CD4-positive, alpha-beta memory T cell (primary cell): ENCODE results near the gene CD28. TPM values are rescaled to one million over a fixed set of nuclear protein-coding genes. Genes with fewer than 3 reads are reported as not detected.

Source experiments
- CTCF ChIA-PET: fragments of 350-600 bp; sonication (Branson Sonifier 250); formaldehyde crosslinking; loops from one replicate; lab custom pipeline; 2021; ENCODE audit warnings: inconsistent platforms; ENCODE audit not compliant: partially characterized antibody; lab: Charles Lee
- POLR2A ChIA-PET: fragments of 350-600 bp; sonication (Branson Sonifier 250); formaldehyde crosslinking; loops from one replicate; lab custom pipeline; 2021; ENCODE audit not compliant: partially characterized antibody; lab: Charles Lee
- DNase-seq, 5 donors: peaks; one replicate each; pipeline versions ENCODE4 v3.0.0 to v3.0.0-alpha.2; 2020 to 2022; ENCODE audit warnings: mixed read lengths in 1 of 5
- H3K27ac ChIP-seq: one replicate; pipeline ENCODE4 v1.7.0; 2013; ENCODE audit warnings: low read depth, low read length
- H3K27me3 ChIP-seq: 2 replicates; pipeline ENCODE4 v1.7.0; 2013; ENCODE audit warnings: mild to moderate bottlenecking, low read length, moderate library complexity; ENCODE audit not compliant: insufficient read depth
- H3K36me3 ChIP-seq: 2 replicates; pipeline ENCODE4 v1.7.0; 2013; ENCODE audit warnings: mild to moderate bottlenecking, low read length, moderate library complexity; ENCODE audit not compliant: insufficient read depth
- H3K4me1 ChIP-seq: 2 replicates; pipeline ENCODE4 v1.7.0; 2013; ENCODE audit warnings: mild to moderate bottlenecking, low read length, moderate library complexity; ENCODE audit not compliant: insufficient read depth
- H3K4me3 ChIP-seq, 2 donors: one replicate each; pipeline ENCODE4 v1.7.0; 2013; ENCODE audit warnings: low read length in 2 of 2, mild to moderate bottlenecking in 1 of 2
- H3K9me3 ChIP-seq, 2 donors: one replicate each; pipeline ENCODE4 v1.7.0; 2013; ENCODE audit warnings: low read length in 2 of 2, control low read depth in 1 of 2; ENCODE audit not compliant: control insufficient read depth in 1 of 2
- H3K27ac Mint-ChIP-seq, 7 donors: one replicate each; pipeline ENCODE4 v1.8.0; 2020 to 2021; ENCODE audit warnings: mixed read lengths in 7 of 7, mild to moderate bottlenecking in 6 of 7, inconsistent platforms in 3 of 7, moderate library complexity in 3 of 7
- H3K27me3 Mint-ChIP-seq, 2 donors: one replicate each; pipeline ENCODE4 v1.8.0; 2020 to 2021; ENCODE audit warnings: mixed read lengths in 2 of 2
- H3K36me3 Mint-ChIP-seq, 2 donors: one replicate each; pipeline ENCODE4 v1.8.0; 2020 to 2021; ENCODE audit warnings: mixed read lengths in 2 of 2, inconsistent platforms in 1 of 2, mild to moderate bottlenecking in 1 of 2
- H3K4me1 Mint-ChIP-seq, 4 donors: one replicate each; pipeline ENCODE4 v1.8.0; 2020 to 2021; ENCODE audit warnings: mixed read lengths in 4 of 4, mild to moderate bottlenecking in 1 of 4
- H3K4me3 Mint-ChIP-seq, 8 donors: one replicate each; pipeline ENCODE4 v1.8.0; 2020 to 2021; ENCODE audit warnings: mixed read lengths in 8 of 8, mild to moderate bottlenecking in 7 of 8, moderate library complexity in 6 of 8, inconsistent platforms in 3 of 8
- H3K9me3 Mint-ChIP-seq, 8 donors: one replicate each; pipeline ENCODE4 v1.8.0; 2020 to 2021; ENCODE audit warnings: mixed read lengths in 8 of 8, mild to moderate bottlenecking in 5 of 8, inconsistent platforms in 3 of 8, moderate library complexity in 1 of 8
- intact Hi-C: fragments of 100-400 bp; cut with micrococcal nuclease; formaldehyde crosslinking; loops from one replicate; pipeline ENCODE4 v1.15.1; 2023
- polyA plus RNA-seq, 2 donors: library from polyadenylated mRNA; unstranded; fragments of 300-500 nt; fragmentation: Illumina TruSeq; gene quantifications; one replicate each; pipeline ENCODE4 v1.2.3, GENCODE V29; 2021
- total RNA-seq, 2 experiments: library from RNA; stranded (reverse); gene quantifications; one replicate each; pipeline ENCODE4 v1.2.3, GENCODE V29; 2021

The CD28 gene
- total and polyA plus RNA-seq, 4 experiments from 2014 or later, result 80.0 to 222 (median 167) TPM

- POLR2A ChIA-PET, result interaction anchor here (5.9 to 10.0 kb wide), 3 partner anchors 7 to 25 kb away, joined by 89 to 189 read pairs (median 185); partner anchors contain the start of gene CD28
- H3K4me1 Mint-ChIP-seq, result peaks cover 84 to 100% (median 94%) of the 10 kb centered on the region in 4 donors
- CTCF ChIA-PET, result interaction anchor here (1.2 to 4.9 kb wide), 3 partner anchors 13 to 175 kb away, joined by 4 to 35 read pairs (median 6); no protein-coding TSS in a partner anchor
- no peaks in the 10 kb centered on the region for H3K9me3 ChIP-seq
- no peak overlapping the region for H3K4me3 ChIP-seq
- no peaks in the 10 kb centered on the region for H3K27me3 Mint-ChIP-seq
- intact Hi-C loops, result no loop called here
- no peak for DNase-seq
- peak overlapping the region in 4 of 8 donors; percentile 1 to 64 (median 37) for H3K4me3 Mint-ChIP-seq
- H3K27ac Mint-ChIP-seq, result peak overlapping the region; percentile 81 to 94 (median 90)
- peak overlapping the region; percentile 14 for H3K27ac ChIP-seq
- H3K9me3 Mint-ChIP-seq, result peaks cover 0 to 2% (median 0%) of the 10 kb centered on the region in 8 donors
- no peaks in the 10 kb centered on the region for H3K27me3 ChIP-seq
- peaks cover 82 to 96% of the 10 kb centered on the region in 2 donors for H3K36me3 Mint-ChIP-seq
- H3K4me1 ChIP-seq, result peaks cover 100% of the 10 kb centered on the region
- H3K36me3 ChIP-seq, result peaks cover 62% of the 10 kb centered on the region
Measured at GRCh38 chr2:203734276-203734983, 28.0 kb downstream of the CD28 start.

GRCh38 chr2:203737360-203737759 is 30.9 kb downstream of the CD28 start:
- Histone ChIP-seq H3K4me3 (no peak overlapping the region), H3K4me1 (peaks cover 100% of the 10 kb centered on the region), H3K9me3 (no peaks in the 10 kb centered on the region), H3K36me3 (peaks cover 56% of the 10 kb centered on the region), H3K27ac (peak overlapping the region; percentile 66), H3K27me3 (no peaks in the 10 kb centered on the region)
- Mint-ChIP-seq H3K4me1 (peaks cover 77 to 100% (median 93%) of the 10 kb centered on the region in 4 donors), H3K9me3 (peaks cover 0 to 4% (median 0%) of the 10 kb centered on the region in 8 donors), H3K4me3 (peak overlapping the region in 5 of 8 donors; percentile 17 to 70 (median 43)), H3K27me3 (no peaks in the 10 kb centered on the region), H3K27ac (peak overlapping the region; percentile 81 to 99 (median 95)), H3K36me3 (peaks cover 63 to 84% of the 10 kb centered on the region in 2 donors)
- intact Hi-C loops, result no loop called here
- CTCF ChIA-PET, result interaction anchor here (1.6 to 2.7 kb wide), 2 partner anchors 16 to 46 kb away, joined by 3 to 13 read pairs; no protein-coding TSS in a partner anchor
- POLR2A ChIA-PET, result interaction anchor here (0.6 to 11.6 kb wide), 4 partner anchors 8 to 165 kb away, joined by 3 to 794 read pairs (median 128); partner anchors contain the start of gene CD28
- DNase-seq, result no peak

- no peaks in the 10 kb centered on the region for H3K9me3 ChIP-seq
- no peak overlapping the region for H3K4me3 ChIP-seq
- Mint-ChIP-seq H3K4me1 (peaks cover 65 to 98% (median 86%) of the 10 kb centered on the region in 4 donors), H3K9me3 (peaks cover 0 to 4% (median 0%) of the 10 kb centered on the region in 8 donors), H3K36me3 (peaks cover 49 to 67% of the 10 kb centered on the region in 2 donors), H3K27me3 (no peaks in the 10 kb centered on the region), H3K27ac (peak overlapping the region; percentile 81 to 99 (median 95)), H3K4me3 (peak overlapping the region in 7 of 8 donors; percentile 6 to 79 (median 70))
- peak overlapping the region; percentile 66 for H3K27ac ChIP-seq
- peak in 1 of 5 donors; percentile 52 for DNase-seq
- intact Hi-C loops, result no loop called here
- H3K27me3 ChIP-seq, result no peaks in the 10 kb centered on the region
- CTCF ChIA-PET, result interaction anchor here (0.7 to 3.5 kb wide), 14 partner anchors 9 to 263 kb away, joined by 3 to 34 read pairs (median 6); partner anchors contain the start of gene CD28
- H3K36me3 ChIP-seq, result peaks cover 40% of the 10 kb centered on the region
- POLR2A ChIA-PET, result interaction anchor here (0.8 to 11.6 kb wide), 13 partner anchors 10 to 130 kb away, joined by 3 to 794 read pairs (median 16); partner anchors contain the start of genes CD28 and CTLA4
- peaks cover 100% of the 10 kb centered on the region for H3K4me1 ChIP-seq
Measured at GRCh38 chr2:203739351-203739750, 32.9 kb downstream of the CD28 start.

GRCh38 chr2:203740871-203741281 is 34.4 kb downstream of the CD28 start:
- H3K9me3 ChIP-seq, result no peaks in the 10 kb centered on the region
- Mint-ChIP-seq H3K9me3 (peaks cover 0 to 4% (median 1%) of the 10 kb centered on the region in 8 donors), H3K4me1 (peaks cover 65 to 89% (median 79%) of the 10 kb centered on the region in 4 donors), H3K36me3 (peaks cover 42 to 57% of the 10 kb centered on the region in 2 donors), H3K27ac (peak overlapping the region; percentile 81 to 99 (median 95)), H3K27me3 (no peaks in the 10 kb centered on the region), H3K4me3 (peak overlapping the region; percentile 17 to 86 (median 70))
- no peaks in the 10 kb centered on the region for H3K27me3 ChIP-seq
- peak overlapping the region; percentile 66 for H3K27ac ChIP-seq
- POLR2A ChIA-PET, result interaction anchor here (0.7 to 11.6 kb wide), 28 partner anchors 9 to 256 kb away, joined by 3 to 794 read pairs (median 4); partner anchors contain the start of genes CD28, CTLA4 and RAPH1
- intact Hi-C loops, result loop anchor here (1.0 to 10.0 kb wide), 7 partner anchors 11 to 1106 kb away; partner anchors contain the start of genes CD28, FAM117B and RAPH1
- CTCF ChIA-PET, result interaction anchor here (0.8 to 3.5 kb wide), 23 partner anchors 9 to 256 kb away, joined by 3 to 34 read pairs (median 6); partner anchors contain the start of gene CD28
- peak overlapping the region in 1 of 2 donors; percentile 28 for H3K4me3 ChIP-seq
- peaks cover 24% of the 10 kb centered on the region for H3K36me3 ChIP-seq
- peaks cover 94% of the 10 kb centered on the region for H3K4me1 ChIP-seq
- DNase-seq, result peak; percentile 78 to 88 (median 86)

- H3K4me1 ChIP-seq, result peaks cover 94% of the 10 kb centered on the region
- H3K27me3 ChIP-seq, result no peaks in the 10 kb centered on the region
- CTCF ChIA-PET, result interaction anchor here (0.8 to 3.5 kb wide), 18 partner anchors 8 to 168 kb away, joined by 3 to 34 read pairs (median 6); partner anchors contain the start of gene CD28
- H3K27ac ChIP-seq, result peak overlapping the region; percentile 66
- Mint-ChIP-seq H3K9me3 (peaks cover 0 to 6% (median 3%) of the 10 kb centered on the region in 8 donors), H3K27ac (peak overlapping the region; percentile 81 to 99 (median 95)), H3K4me1 (peaks cover 63 to 88% (median 76%) of the 10 kb centered on the region in 4 donors), H3K4me3 (peak overlapping the region; percentile 17 to 86 (median 70)), H3K36me3 (peaks cover 42 to 54% of the 10 kb centered on the region in 2 donors), H3K27me3 (no peaks in the 10 kb centered on the region)
- H3K9me3 ChIP-seq, result no peaks in the 10 kb centered on the region
- H3K36me3 ChIP-seq, result peaks cover 18% of the 10 kb centered on the region
- DNase-seq, result peak; percentile 39 to 53 (median 49)
- peak overlapping the region in 1 of 2 donors; percentile 31 for H3K4me3 ChIP-seq
- intact Hi-C loops, result loop anchor here (1.0 to 10.0 kb wide), 7 partner anchors 11 to 1107 kb away; partner anchors contain the start of genes CD28, FAM117B and RAPH1
- POLR2A ChIA-PET, result interaction anchor here (0.6 to 11.6 kb wide), 21 partner anchors 8 to 208 kb away, joined by 3 to 794 read pairs (median 6); partner anchors contain the start of genes CD28, CTLA4 and RAPH1
Measured at GRCh38 chr2:203741566-203741965, 35.1 kb downstream of the CD28 start.

GRCh38 chr2:203743441-203743981 is 37.1 kb downstream of the CD28 start:
- H3K27me3 Mint-ChIP-seq, result no peaks in the 10 kb centered on the region
- ChIA-PET CTCF (interaction anchor here (0.8 to 3.4 kb wide), 4 partner anchors 11 to 72 kb away, joined by 3 to 14 read pairs (median 7); no protein-coding TSS in a partner anchor), POLR2A (interaction anchor here (0.8 to 11.6 kb wide), 9 partner anchors 8 to 110 kb away, joined by 3 to 794 read pairs (median 3); partner anchors contain the start of gene CD28)
- Histone ChIP-seq H3K9me3 (no peaks in the 10 kb centered on the region), H3K4me1 (peaks cover 90% of the 10 kb centered on the region), H3K36me3 (peaks cover 6% of the 10 kb centered on the region), H3K27ac (peak overlapping the region; percentile 8), H3K27me3 (no peaks in the 10 kb centered on the region), H3K4me3 (no peak overlapping the region)
- H3K4me1 Mint-ChIP-seq, result peaks cover 61 to 87% (median 75%) of the 10 kb centered on the region in 4 donors
- peak overlapping the region; percentile 67 to 93 (median 76) for H3K27ac Mint-ChIP-seq
- intact Hi-C loops, result loop anchor here (10.0 kb wide), 1 partner anchor 1109 kb away; the partner anchor contains the start of gene FAM117B
- no peak for DNase-seq
- H3K4me3 Mint-ChIP-seq, result peak overlapping the region in 3 of 8 donors; percentile 9 to 55 (median 33)
- H3K36me3 Mint-ChIP-seq, result peaks cover 41 to 43% of the 10 kb centered on the region in 2 donors
- peaks cover 0 to 6% (median 3%) of the 10 kb centered on the region in 8 donors for H3K9me3 Mint-ChIP-seq
